HFF-Myc (cell line): ENCODE data around the gene USB1.

Experiments
- DNase-seq: peaks from one replicate; pipeline ENCODE4 v3.0.0-alpha.2; 2011; ENCODE audit warnings: low read depth; ENCODE audit errors: extremely low read depth
- H3K4me3 ChIP-seq: replicated peaks from 2 replicates; pipeline ENCODE4 v1.5.1; 2011; ENCODE audit warnings: low read depth, mild to moderate bottlenecking, control low read depth, low read length
- CTCF ChIP-seq: IDR thresholded peaks from 2 replicates; pipeline ENCODE4 v1.5.1; 2012; ENCODE audit warnings: mild to moderate bottlenecking, low read depth, low read length, control low read depth; ENCODE audit errors: missing control alignments

The USB1 gene

GRCh38 chr16:57979006-57979585 lies 22.1 kb upstream of the USB1 start:
- no peak overlapping the region for H3K4me3 ChIP-seq
- no peak for TF ChIP-seq CTCF
- DNase-seq: no peak

GRCh38 chr16:57981636-57982035 lies 19.6 kb upstream of the USB1 start:
- no peak for TF ChIP-seq CTCF
- no peak for DNase-seq
- H3K4me3 ChIP-seq: no peak overlapping the region

- DNase-seq: no peak
- H3K4me3 ChIP-seq: no peak overlapping the region
- no peak for TF ChIP-seq CTCF
These were observed 18.8 kb upstream of the USB1 start for GRCh38 chr16:57982385-57982784.

- TF ChIP-seq CTCF: no peak
- H3K4me3 ChIP-seq: peak overlapping the region; percentile 45
- DNase-seq: peak; percentile 38
These were observed 16.6 kb upstream of the USB1 start for GRCh38 chr16:57984443-57985203.

GRCh38 chr16:57985204-57986181 lies 15.7 kb upstream of the USB1 start:
- no peak for TF ChIP-seq CTCF
- DNase-seq: no peak
- peak overlapping the region; percentile 45 for H3K4me3 ChIP-seq

GRCh38 chr16:57986196-57986595 lies 15.0 kb upstream of the USB1 start:
- TF ChIP-seq CTCF: no peak
- H3K4me3 ChIP-seq: no peak overlapping the region
- no peak for DNase-seq
